Gastroesophageal sphincter (tissue), 3 donors: Measurements from ENCODE around the gene S1PR4.

ENCODE experiments used
- POLR2A ChIP-seq, 2 donors: fragments of 450-650 bp; IDR thresholded peaks; one replicate each; pipeline ENCODE4 v1.6.1; 2017; ENCODE audit warnings: antibody characterized with exemption in 2 of 2, mild to moderate bottlenecking in 2 of 2, moderate library complexity in 1 of 2
- TF ChIP-seq, protein P1 (sequence below), 4 experiments: fragments of 200-600 bp in 2 of 4; fragments of 450-650 bp in 2 of 4; sonication (generic) in 1 of 4; IDR thresholded peaks; one replicate each; pipeline ENCODE4 v1.5.1; 2017 to 2019; ENCODE audit warnings: antibody characterized with exemption in 4 of 4, mild to moderate bottlenecking in 2 of 4, moderate library complexity in 2 of 4

DNA sequence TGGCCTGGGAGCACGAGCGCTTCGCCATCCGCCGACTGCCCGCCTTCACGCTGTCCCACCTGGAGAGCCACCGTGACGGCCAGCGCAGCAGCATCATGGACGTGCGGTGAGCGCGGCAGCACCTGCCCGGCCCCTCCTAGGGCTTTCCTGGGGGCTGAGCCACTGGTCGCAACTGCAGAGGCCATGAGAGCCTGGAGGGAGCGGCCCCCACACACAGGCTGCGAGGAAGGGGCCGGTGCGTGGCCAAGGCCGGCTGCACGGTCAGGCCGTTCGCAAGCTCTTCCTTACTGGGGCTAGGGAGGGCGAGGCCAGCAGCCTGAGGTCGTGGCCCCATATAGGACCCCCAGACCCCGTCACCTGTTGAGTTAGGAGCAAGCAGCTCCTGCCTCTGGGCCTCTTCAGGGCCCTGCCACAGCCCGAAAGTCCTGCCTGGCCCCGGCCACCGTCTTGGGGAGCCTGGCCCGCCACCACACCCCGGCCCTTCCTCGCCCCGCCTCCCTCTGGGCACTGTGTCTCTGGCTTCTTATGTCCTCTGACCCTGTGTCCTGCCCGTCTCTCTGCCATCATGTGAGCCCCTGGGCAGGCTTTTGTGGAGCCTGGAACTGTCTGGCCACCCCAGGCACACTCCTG is 26.2 kb downstream of the S1PR4 start:
- no peak for TF ChIP-seq POLR2A (IDR thresholded peaks at IDR 0.05)
- TF ChIP-seq, protein P1, sequence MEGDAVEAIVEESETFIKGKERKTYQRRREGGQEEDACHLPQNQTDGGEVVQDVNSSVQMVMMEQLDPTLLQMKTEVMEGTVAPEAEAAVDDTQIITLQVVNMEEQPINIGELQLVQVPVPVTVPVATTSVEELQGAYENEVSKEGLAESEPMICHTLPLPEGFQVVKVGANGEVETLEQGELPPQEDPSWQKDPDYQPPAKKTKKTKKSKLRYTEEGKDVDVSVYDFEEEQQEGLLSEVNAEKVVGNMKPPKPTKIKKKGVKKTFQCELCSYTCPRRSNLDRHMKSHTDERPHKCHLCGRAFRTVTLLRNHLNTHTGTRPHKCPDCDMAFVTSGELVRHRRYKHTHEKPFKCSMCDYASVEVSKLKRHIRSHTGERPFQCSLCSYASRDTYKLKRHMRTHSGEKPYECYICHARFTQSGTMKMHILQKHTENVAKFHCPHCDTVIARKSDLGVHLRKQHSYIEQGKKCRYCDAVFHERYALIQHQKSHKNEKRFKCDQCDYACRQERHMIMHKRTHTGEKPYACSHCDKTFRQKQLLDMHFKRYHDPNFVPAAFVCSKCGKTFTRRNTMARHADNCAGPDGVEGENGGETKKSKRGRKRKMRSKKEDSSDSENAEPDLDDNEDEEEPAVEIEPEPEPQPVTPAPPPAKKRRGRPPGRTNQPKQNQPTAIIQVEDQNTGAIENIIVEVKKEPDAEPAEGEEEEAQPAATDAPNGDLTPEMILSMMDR (IDR thresholded peaks at IDR 0.05), result no peak
